Endothelial cell of umbilical vein (primary cell): ENCODE data around the gene PALD1.

ENCODE experiments used
- CTCF ChIP-seq, 2 donors: IDR thresholded peaks; 1 replicate in 1 of 2; 2 replicates in 1 of 2; pipeline ENCODE4 v1.5.1; 2011; ENCODE audit warnings: low read length in 2 of 2, mild to moderate bottlenecking in 2 of 2, moderate library complexity in 2 of 2, control low read depth in 1 of 2, inconsistent platforms in 1 of 2, low read depth in 1 of 2; ENCODE audit not compliant: insufficient read depth in 1 of 2; ENCODE audit errors: extremely low read depth in 1 of 2
- EZH2 ChIP-seq: IDR thresholded peaks from 2 replicates; pipeline ENCODE4 v1.6.1; 2012; ENCODE audit warnings: borderline replicate concordance, low read depth, mild to moderate bottlenecking, moderate library complexity, low read length, inconsistent platforms; ENCODE audit not compliant: severe bottlenecking
- FOS ChIP-seq: IDR thresholded peaks from 2 replicates; pipeline ENCODE4 v1.6.1; 2011; ENCODE audit warnings: mild to moderate bottlenecking, low read length, moderate library complexity, borderline replicate concordance; ENCODE audit not compliant: insufficient read depth
- GATA2 ChIP-seq: IDR thresholded peaks from 2 replicates; pipeline ENCODE4 v1.7.0; 2011; ENCODE audit warnings: low read depth, mild to moderate bottlenecking, moderate library complexity, mixed read lengths, low read length; ENCODE audit not compliant: insufficient read length, insufficient read depth
- JUN ChIP-seq: IDR thresholded peaks from 2 replicates; pipeline ENCODE4 v1.6.1; 2011; ENCODE audit warnings: borderline replicate concordance, low read depth; ENCODE audit not compliant: insufficient read length, insufficient read depth
- MAX ChIP-seq: IDR thresholded peaks from 2 replicates; pipeline ENCODE4 v1.6.1; 2011; ENCODE audit not compliant: insufficient read depth, insufficient read length
- MYC ChIP-seq: IDR thresholded peaks from one replicate; pipeline ENCODE4 v1.6.1; 2011; ENCODE audit warnings: mild to moderate bottlenecking, low read depth, low read length
- POLR2A ChIP-seq: IDR thresholded peaks from 2 replicates; pipeline ENCODE4 v1.6.1; 2012; ENCODE audit warnings: low read depth, mild to moderate bottlenecking, control low read depth, low read length
- POLR2AphosphoS5 ChIP-seq: IDR thresholded peaks from 2 replicates; pipeline ENCODE4 v1.6.1; 2012; ENCODE audit warnings: low read depth, mild to moderate bottlenecking, control low read depth, low read length, moderate library complexity; ENCODE audit not compliant: insufficient read depth

GRCh38 chr10:70495691-70496261 is 17.2 kb downstream of the PALD1 start:
- TF ChIP-seq CTCF (IDR thresholded peaks at IDR 0.05; ENCODE audit: extremely low read depth in 1 of 2, insufficient read depth in 1 of 2, low read depth in 1 of 2, low read length in 2 of 2) = no peak
- no peak for TF ChIP-seq JUN
- no peak for TF ChIP-seq GATA2
- TF ChIP-seq EZH2 = no peak
- TF ChIP-seq MAX = no peak
- TF ChIP-seq POLR2AphosphoS5 = no peak
- no peak for TF ChIP-seq POLR2A
- no peak for TF ChIP-seq FOS
- TF ChIP-seq MYC = no peak
